T-helper 1 cell treated with Interleukin-12 subunit alpha and Interleukin-12 subunit beta and Interleukin-4 antibody, amounts not matched to agents 30 μg/mL and 1 μg/mL, for 36 hours (primary cell): ENCODE results near the gene SH3BP1.
"Not testable (repeated sequence)": the region's sequence is repeated elsewhere in the genome, so short reads cannot be mapped to it uniquely, and the experiment has no call there.

Experiments
- H3K27ac Mint-ChIP-seq: one replicate; pipeline ENCODE4 v1.8.0; 2021; ENCODE audit warnings: mild to moderate bottlenecking, mixed read lengths
- H3K27me3 Mint-ChIP-seq: one replicate; pipeline ENCODE4 v1.8.0; 2021; ENCODE audit warnings: low read depth, mixed read lengths
- H3K36me3 Mint-ChIP-seq: one replicate; pipeline ENCODE4 v1.8.0; 2021; ENCODE audit warnings: low read depth, mixed read lengths
- H3K4me1 Mint-ChIP-seq: one replicate; pipeline ENCODE4 v1.8.0; 2021; ENCODE audit warnings: low read depth, mixed read lengths
- H3K4me3 Mint-ChIP-seq: one replicate; pipeline ENCODE4 v1.8.0; 2021; ENCODE audit warnings: mild to moderate bottlenecking, moderate library complexity, mixed read lengths
- H3K9me3 Mint-ChIP-seq: one replicate; pipeline ENCODE4 v1.8.0; 2021; ENCODE audit warnings: mixed read lengths

The SH3BP1 gene, protein sequence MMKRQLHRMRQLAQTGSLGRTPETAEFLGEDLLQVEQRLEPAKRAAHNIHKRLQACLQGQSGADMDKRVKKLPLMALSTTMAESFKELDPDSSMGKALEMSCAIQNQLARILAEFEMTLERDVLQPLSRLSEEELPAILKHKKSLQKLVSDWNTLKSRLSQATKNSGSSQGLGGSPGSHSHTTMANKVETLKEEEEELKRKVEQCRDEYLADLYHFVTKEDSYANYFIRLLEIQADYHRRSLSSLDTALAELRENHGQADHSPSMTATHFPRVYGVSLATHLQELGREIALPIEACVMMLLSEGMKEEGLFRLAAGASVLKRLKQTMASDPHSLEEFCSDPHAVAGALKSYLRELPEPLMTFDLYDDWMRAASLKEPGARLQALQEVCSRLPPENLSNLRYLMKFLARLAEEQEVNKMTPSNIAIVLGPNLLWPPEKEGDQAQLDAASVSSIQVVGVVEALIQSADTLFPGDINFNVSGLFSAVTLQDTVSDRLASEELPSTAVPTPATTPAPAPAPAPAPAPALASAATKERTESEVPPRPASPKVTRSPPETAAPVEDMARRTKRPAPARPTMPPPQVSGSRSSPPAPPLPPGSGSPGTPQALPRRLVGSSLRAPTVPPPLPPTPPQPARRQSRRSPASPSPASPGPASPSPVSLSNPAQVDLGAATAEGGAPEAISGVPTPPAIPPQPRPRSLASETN

DNA sequence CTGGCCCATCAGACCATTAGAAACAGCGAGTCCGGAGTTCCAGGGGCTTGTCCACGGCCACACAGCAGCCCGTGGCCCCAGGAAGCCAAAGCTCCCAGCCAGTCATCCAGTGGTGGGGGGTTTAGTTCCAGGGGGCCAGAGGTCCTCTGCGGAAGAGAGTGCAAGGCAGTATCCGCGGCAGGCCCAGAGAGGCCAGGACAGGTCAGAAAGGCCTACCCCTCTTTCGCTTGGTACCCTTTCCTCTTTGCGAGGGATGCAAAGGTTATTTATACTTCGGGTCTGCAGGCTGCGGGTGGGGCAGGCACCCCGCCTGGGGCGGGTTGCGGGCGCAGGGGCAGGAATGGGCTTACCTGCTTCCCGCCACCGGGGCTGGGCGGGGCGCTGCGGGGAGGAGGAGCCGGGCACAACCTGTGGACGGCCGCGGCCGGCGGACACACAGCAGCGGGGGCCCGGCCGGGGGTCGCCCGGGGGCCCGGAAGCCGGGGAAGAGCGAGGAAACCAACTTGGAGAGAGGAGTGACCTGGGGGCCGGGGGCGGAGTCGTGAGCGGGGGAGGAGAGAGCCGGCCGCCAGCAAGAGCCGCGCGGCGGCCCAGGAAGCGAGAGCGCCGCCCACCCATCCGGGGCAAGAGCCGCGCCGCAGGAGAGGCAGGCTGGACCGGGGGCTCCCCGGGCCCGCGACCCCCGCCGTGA is at the start of gene SH3BP1:
SH3BP1 (plus strand) TSS at position 600 of the 691 bp plus-strand sequence. CDS start 119 bp downstream, outside the sequence.
- Mint-ChIP-seq H3K4me3 (peak within 1 kb of the TSS; percentile 100), H3K4me1 (peaks cover 51% of the 10 kb centered on the region), H3K27ac (peak within 1 kb of the TSS; percentile 99), H3K27me3 (no peaks in the 10 kb centered on the region), H3K9me3 (no peaks in the 10 kb centered on the region), H3K36me3 (peaks cover 20% of the 10 kb centered on the region)

DNA sequence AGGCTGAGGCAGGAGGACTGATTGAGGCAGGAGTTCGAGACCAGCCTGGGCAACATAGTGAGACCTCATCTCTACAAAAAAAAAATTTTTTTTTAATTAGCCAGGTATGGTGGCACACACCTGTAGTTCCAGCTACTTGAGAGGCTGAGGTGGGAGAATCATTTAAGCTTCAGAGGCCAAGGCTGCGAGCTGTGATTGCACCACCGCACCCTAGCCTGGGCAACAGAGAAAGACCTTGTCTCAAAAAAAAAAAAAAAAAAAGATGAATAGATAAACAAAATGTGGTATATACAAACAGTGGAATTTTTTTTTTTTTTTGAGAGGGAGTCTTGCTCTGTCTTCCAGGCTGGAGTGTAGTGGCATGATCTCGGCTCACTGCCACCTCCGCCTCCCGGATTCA is 48.4 kb upstream of the SH3BP1 start:
- peaks cover 11% of the 10 kb centered on the region for H3K4me1 Mint-ChIP-seq
- not testable (repeated sequence) for H3K27me3 Mint-ChIP-seq, H3K9me3 Mint-ChIP-seq, H3K4me3 Mint-ChIP-seq, H3K36me3 Mint-ChIP-seq, H3K27ac Mint-ChIP-seq

DNA sequence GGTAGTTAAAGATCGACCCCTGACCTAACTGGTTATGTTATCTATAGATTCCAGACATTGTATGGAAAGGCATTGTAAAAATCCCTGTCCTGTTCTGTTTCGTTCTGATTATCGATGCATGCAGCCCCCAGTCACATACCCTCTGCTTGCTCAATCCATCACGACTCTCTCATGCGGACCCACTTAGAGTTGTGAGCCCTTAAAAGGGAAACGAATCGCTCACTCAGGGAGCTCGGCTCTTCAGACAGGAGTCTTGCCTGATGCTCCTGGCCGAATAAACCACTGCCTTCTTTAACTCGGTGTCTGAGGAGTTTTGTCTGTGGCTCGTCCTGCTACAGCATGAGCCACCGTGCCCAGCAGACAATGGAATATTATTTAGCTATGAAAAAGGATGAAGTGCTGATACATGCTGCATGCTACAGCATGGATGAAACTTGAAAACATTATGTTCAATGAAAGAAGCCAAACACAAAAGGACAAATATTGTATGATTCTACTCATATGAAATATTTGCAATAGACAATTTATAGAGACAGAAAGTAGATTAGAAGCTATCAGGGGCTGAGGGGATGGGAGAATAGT is 47.6 kb upstream of the SH3BP1 start:
- H3K27ac Mint-ChIP-seq, result peak overlapping the region; percentile 65
- H3K27me3 Mint-ChIP-seq, result no peaks in the 10 kb centered on the region
- no peaks in the 10 kb centered on the region for H3K9me3 Mint-ChIP-seq
- H3K4me1 Mint-ChIP-seq, result peaks cover 11% of the 10 kb centered on the region
- peak overlapping the region; percentile 78 for H3K4me3 Mint-ChIP-seq
- H3K36me3 Mint-ChIP-seq, result no peaks in the 10 kb centered on the region

DNA sequence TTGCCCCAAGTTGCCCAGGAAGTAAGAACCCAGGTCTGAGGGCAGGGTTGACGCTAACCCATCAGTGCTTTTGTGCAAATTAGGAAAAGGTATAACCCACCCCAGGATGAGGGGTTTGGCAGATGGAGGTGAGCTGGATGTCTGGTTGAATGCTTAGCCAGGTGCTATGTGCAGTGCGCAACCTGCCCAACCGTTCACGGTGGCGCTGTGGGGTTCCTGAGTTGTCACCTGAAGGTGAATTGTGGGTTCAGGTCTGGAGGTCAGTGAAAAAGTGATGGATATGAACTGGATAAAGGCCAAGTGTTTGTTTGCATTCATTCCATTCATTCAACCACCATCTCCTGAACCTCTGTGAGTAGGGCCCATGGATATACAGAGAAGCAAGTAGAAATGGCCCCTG is 45.2 kb upstream of the SH3BP1 start:
- Mint-ChIP-seq H3K4me3 (no peak overlapping the region), H3K4me1 (peaks cover 11% of the 10 kb centered on the region), H3K27me3 (no peaks in the 10 kb centered on the region), H3K36me3 (no peaks in the 10 kb centered on the region), H3K9me3 (no peaks in the 10 kb centered on the region), H3K27ac (no peak overlapping the region)

DNA sequence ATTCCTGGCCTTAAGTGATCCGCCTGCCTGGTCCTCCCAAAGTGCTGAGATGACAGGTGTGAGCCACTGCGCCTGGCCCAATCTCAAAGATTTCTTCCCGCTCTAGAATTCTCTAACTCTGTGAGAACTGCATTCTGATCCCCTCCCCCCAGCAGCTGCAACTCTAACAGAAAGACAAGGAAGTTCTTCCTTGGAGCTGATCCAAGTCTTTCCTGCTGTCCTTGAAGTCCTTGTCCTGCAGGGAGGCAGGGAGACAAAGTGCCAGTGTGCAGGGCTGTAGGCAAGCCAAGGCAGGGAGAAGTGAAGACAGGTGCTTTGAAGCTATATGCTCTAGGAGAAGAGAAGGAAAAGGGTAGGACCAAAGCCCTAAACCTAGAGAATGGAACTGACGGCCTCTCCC is 40.3 kb upstream of the SH3BP1 start:
- peaks cover 4% of the 10 kb centered on the region for H3K4me1 Mint-ChIP-seq
- no peaks in the 10 kb centered on the region for H3K9me3 Mint-ChIP-seq
- no peak overlapping the region for H3K27ac Mint-ChIP-seq
- H3K4me3 Mint-ChIP-seq, result no peak overlapping the region
- H3K36me3 Mint-ChIP-seq, result no peaks in the 10 kb centered on the region
- H3K27me3 Mint-ChIP-seq, result peaks cover 22% of the 10 kb centered on the region

DNA sequence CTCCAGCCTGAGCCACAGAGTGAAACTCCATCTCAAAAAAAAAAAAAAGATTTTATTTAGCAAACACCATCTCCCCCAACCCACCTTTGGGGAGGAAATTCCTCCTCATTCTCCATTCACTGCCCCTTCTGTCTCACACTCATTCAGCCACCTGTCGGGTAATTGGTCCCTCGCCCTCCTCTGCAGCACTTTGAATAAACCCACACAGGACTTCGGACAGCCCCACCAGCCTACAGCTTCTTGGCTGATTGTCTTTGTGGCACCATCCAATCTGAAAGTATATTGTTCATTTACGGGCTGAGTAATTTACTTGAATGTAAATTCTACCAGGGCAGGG is 38.3 kb upstream of the SH3BP1 start:
- Mint-ChIP-seq H3K9me3 (no peaks in the 10 kb centered on the region), H3K4me3 (no peak overlapping the region), H3K36me3 (no peaks in the 10 kb centered on the region), H3K4me1 (peaks cover 17% of the 10 kb centered on the region), H3K27me3 (peaks cover 23% of the 10 kb centered on the region), H3K27ac (no peak overlapping the region)

DNA sequence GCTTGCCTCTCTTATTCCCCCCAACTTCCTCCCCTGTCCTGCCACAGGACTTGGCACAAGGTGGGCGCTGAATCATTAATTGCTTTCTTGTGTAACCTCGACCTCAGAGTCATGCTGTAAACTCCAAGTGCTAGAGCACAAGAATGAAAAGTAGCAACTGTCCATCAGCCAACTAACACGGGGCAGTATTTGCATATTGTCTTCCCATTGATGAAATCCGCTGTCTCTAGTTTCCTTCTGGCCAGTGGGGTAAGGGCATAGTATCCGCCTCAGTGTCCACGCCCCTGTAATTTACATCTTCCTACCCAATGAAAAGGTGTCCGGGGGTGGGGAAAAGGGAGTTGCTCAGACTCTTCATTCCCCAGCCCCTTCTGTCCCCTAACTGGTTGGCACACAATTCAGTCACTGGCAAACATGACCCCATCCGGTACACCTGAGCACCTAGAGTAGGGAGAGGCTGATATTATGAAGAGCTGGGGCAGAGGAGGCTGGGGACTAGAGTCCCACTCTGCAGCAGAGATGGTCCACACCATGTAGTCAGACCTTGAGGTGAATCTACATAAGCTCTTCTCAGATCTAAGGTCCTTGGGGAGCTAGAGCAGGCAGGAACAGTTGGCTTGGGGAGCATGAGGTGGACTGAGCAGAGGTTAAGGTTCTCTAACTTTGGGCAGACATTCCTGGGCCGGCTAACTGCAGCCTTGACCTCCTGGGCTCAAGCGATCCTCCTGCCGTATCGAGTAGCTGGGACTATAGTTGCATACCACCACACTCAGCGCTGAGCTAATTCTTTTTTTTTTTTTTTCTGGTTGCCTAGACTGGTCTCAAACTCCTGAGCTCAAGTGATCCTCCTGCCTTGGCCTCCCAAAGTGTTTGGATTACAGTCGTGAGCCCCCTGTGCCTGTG is 37.7 kb upstream of the SH3BP1 start:
- Mint-ChIP-seq H3K27me3 (peaks cover 23% of the 10 kb centered on the region), H3K4me3 (no peak overlapping the region), H3K36me3 (no peaks in the 10 kb centered on the region), H3K27ac (no peak overlapping the region), H3K4me1 (peaks cover 17% of the 10 kb centered on the region), H3K9me3 (no peaks in the 10 kb centered on the region)

DNA sequence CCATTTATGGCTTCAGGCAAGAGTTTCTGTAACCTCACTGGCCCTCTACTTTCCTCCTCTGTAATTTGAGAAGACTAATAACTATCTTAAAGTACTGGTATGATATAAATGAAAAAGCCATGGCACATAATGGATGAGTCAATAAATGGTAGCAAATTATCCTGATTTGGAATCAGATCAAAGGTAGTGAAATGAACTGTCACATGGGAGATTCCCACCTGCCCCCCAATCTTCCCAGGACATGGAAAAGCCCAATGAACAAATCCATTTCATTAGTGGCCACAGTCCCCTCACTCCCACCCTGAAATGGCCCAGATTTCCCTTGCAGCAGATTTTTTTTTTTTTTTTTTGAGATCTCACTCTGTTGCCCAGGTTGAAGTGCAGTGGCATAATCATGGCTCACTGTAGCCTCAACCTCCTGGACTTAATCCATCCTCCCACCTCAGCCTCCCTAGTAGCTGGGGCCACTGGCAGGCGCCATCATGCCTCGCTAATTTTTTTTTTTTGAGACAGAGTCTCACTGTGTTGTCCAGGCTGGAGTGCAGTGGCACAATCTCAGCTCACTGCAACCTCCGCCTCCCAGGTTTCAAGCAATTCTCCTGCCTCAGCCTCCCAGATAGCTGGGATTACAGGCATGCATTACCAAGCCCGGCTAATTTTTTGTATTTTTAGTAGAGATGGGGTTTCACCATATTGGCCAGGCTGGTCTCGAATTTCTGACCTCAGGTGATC is 36.8 kb upstream of the SH3BP1 start:
- H3K9me3 Mint-ChIP-seq, result not testable (repeated sequence)
- peaks cover 25% of the 10 kb centered on the region for H3K4me1 Mint-ChIP-seq

DNA sequence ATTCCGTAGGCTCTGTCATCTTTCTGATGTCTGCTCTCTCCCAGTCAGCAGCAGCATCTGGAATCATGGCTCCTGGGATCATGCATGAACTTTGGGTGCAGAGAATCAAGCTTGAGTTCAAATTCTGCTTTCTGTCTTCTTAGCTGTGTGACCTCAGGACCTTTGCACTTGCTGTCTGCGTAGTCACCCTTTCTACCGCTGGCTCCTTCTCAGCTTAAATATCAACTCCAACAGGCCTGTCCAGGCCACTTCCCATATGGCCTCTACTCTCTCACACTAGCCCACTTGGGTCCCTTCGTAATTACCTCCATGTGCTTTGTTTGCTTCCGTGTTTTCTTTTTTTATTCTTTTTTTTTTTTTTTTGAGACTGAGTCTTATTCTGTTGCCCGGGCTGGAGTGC is 35.4 kb upstream of the SH3BP1 start:
- H3K36me3 Mint-ChIP-seq, result no peaks in the 10 kb centered on the region
- peaks cover 23% of the 10 kb centered on the region for H3K27me3 Mint-ChIP-seq
- H3K4me1 Mint-ChIP-seq, result peaks cover 31% of the 10 kb centered on the region
- H3K9me3 Mint-ChIP-seq, result no peaks in the 10 kb centered on the region
- H3K4me3 Mint-ChIP-seq, result no peak overlapping the region
- no peak overlapping the region for H3K27ac Mint-ChIP-seq

More for the DNA sequence above, 36.8 kb upstream of the SH3BP1 start:
- not testable (repeated sequence) for H3K36me3 Mint-ChIP-seq, H3K27ac Mint-ChIP-seq, H3K4me3 Mint-ChIP-seq
- peaks cover 23% of the 10 kb centered on the region for H3K27me3 Mint-ChIP-seq

DNA sequence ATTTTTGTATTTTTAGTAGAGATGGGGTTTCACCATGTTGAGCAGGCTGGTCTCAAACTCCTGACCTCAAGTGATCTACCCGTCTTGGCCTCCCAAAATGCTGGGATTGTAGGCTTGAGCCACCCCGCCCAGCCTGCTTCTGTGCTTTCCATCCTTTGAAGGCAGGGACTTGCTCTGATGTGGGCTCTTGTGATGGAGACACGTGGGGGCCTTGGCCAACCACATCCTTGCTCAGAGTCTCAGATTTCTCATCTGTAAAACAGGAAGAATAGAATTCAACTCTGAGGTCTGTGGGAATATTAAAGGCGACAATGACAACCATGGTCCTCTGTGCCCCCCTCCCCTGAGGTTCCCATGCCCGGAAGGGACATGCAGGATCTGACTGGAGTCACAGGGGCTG is 34.6 kb upstream of the SH3BP1 start:
- H3K4me3 Mint-ChIP-seq, result peak overlapping the region; percentile 56
- peaks cover 36% of the 10 kb centered on the region for H3K4me1 Mint-ChIP-seq
- H3K27ac Mint-ChIP-seq, result peak overlapping the region; percentile 55
- no peaks in the 10 kb centered on the region for H3K9me3 Mint-ChIP-seq
- peaks cover 23% of the 10 kb centered on the region for H3K27me3 Mint-ChIP-seq
- H3K36me3 Mint-ChIP-seq, result no peaks in the 10 kb centered on the region

DNA sequence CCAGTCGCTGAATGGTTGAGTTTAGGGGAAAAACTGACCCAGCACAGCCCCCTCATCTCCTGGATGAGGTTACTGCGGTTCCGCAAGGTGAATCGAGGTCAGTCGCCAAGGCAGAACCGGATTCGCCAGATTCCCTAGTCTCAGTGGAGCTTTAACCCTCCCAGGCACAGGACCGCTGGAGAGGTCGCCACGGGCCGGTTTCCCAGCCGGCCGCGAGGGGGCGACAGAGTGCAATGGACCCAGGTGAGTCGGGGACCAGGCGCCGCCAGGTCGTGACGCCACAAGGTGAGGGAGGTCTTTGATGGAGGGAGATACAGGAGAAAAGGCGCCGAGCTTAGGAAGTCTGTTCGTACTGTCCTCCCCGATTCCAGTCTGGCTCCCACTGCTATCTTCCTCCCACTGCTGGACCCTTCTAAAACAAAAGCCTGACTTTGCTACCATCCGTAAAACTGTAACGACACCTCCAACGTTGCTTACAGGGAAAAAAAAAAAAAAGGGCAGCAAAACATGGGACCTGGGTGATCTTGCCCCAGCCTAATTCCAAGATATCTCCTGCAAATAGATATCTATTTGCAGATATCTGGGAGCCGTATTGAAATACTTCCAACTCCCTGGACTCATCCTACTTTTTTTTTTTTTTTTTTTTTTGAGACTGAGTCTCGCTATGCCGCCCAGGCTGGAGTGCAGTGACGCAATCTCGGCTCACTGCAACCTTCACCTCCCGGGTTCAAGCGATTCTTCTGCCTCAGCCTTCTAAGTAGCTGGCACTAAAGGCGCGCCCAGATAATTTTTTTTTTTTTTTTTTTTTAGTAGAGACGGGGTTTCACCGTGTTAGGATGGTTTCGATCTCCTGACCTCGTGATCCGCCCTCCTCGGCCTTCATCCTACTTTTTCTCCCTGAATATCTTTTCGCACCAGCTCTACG is 32.2 kb upstream of the SH3BP1 start:
- Mint-ChIP-seq H3K4me1 (peaks cover 45% of the 10 kb centered on the region), H3K4me3 (peak overlapping the region; percentile 84), H3K36me3 (no peaks in the 10 kb centered on the region), H3K9me3 (no peaks in the 10 kb centered on the region), H3K27ac (peak overlapping the region; percentile 97), H3K27me3 (peaks cover 11% of the 10 kb centered on the region)

DNA sequence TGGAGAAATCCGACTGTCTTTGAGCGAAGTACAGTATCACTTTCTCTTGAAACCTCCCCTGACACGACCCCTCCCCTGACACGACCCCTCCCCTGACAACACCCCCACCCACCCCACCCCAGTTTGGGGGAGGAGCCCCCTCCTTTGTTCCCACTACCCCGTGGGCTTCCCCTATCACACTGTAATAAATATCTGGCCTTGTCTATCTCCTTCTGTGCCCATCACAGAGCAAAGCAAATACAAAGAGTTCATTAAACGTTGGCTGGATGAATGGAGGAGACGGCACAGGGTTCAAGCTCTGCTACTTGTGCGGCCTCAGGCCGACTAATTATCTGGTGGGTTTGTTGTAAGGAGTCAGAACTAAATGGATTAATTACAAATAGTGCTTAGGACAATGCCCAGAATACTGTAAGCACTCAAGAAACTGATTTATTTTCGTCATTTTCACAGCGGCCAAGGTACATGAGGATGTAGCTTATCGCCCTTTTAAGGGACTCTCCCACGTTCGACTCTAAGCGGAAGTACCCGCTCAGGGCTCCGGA is 31.5 kb upstream of the SH3BP1 start:
- Mint-ChIP-seq H3K4me1 (peaks cover 44% of the 10 kb centered on the region), H3K9me3 (no peaks in the 10 kb centered on the region), H3K27me3 (peaks cover 5% of the 10 kb centered on the region), H3K4me3 (peak overlapping the region; percentile 84), H3K27ac (peak overlapping the region; percentile 97), H3K36me3 (no peaks in the 10 kb centered on the region)
